ENCODE data around the gene GRID1.

DNA sequence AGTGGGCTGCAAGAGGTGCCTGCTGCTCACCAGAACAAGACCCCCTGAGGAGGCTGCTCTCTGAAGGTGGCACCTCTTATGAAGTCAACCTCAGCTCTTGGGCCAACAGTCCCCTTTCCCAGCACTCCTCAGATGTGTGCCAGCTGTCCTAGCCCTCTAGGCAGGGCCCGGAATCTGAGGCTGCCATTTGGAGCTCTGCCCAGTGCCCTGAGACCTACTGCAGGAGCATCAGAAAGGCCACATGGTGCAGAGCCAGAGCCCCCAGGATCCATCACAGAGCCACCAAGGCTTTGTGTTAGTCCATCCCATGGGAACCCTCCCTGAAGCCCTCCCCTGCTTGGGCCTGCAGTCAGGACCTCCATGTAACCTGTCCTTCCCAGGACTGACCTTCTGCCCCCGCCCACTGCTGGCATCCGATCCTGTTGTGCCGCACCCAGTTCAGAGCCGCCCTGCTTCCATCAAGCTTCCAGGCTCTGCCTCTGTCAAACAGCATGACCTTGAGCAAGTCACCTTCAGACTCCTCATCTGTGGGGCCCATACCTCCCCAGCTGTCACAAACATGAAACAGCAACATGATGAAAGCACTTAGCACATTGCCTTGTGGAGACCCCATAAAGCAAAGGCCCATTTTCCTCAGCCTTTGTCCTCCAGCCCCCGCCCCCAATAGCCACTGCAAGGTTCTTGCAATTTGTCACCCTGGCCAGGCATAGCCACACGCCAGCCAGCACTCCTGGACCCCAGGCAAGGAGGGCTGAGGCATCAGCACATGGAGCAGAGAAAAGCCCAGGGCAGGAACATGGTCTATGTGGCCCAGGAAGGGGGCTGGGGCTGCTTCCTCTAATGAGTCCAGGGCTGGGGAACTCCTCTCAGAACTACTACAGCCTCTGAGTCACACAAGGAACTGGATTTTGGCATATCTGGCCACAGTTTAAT is 51.7 kb downstream of the GRID1 start:
- no peak for TF ChIP-seq ZNF274 (IDR thresholded peaks at IDR 0.05; ENCODE audit: low read depth, low read length)
- no peak for TF ChIP-seq YY1 (IDR thresholded peaks at IDR 0.05; ENCODE audit: insufficient read depth, insufficient read length)
